RWPE2 (cell line): ENCODE measurements around the gene VGLL4.

Experiments
- ATAC-seq: fragments of 200-7000 bp; cut with Tn5 transposase; 3 replicates; pipeline ENCODE4 v1.9.1; 2021; ENCODE audit warnings: low read depth
- DNase-seq: peaks from one replicate; pipeline ENCODE4 v3.0.0-alpha.2; 2020; ENCODE audit warnings: low spot score
- H3K27ac ChIP-seq: fragments of 450-650 bp; 2 replicates; pipeline ENCODE4 v1.5.1; 2017; ENCODE audit warnings: mild to moderate bottlenecking; ENCODE audit not compliant: poor library complexity, severe bottlenecking
- H3K27me3 ChIP-seq: fragments of 250-450 bp; sonication (Bioruptor Pico); 2 replicates; pipeline ENCODE4 v1.5.1; 2021; ENCODE audit warnings: mild to moderate bottlenecking, moderate library complexity; ENCODE audit not compliant: insufficient read depth, poor library complexity, severe bottlenecking
- H3K36me3 ChIP-seq: fragments of 250-450 bp; sonication (Bioruptor Pico); 2 replicates; pipeline ENCODE4 v1.5.1; 2020; ENCODE audit warnings: low read depth, mild to moderate bottlenecking, moderate library complexity
- H3K4me1 ChIP-seq: fragments of 250-450 bp; sonication (Bioruptor Pico); 2 replicates; pipeline ENCODE4 v1.5.1; 2021; ENCODE audit warnings: mild to moderate bottlenecking, moderate library complexity; ENCODE audit not compliant: insufficient read depth, poor library complexity, severe bottlenecking
- H3K4me3 ChIP-seq: fragments of 250-450 bp; sonication (Bioruptor Pico); 2 replicates; pipeline ENCODE4 v1.5.1; 2021; ENCODE audit warnings: mild to moderate bottlenecking, moderate library complexity; ENCODE audit not compliant: severe bottlenecking
- H3K9me3 ChIP-seq: fragments of 250-450 bp; sonication (Bioruptor Pico); 2 replicates; pipeline ENCODE4 v1.5.1; 2021; ENCODE audit warnings: mild to moderate bottlenecking, moderate library complexity; ENCODE audit not compliant: severe bottlenecking
- CTCF ChIP-seq: fragments of 450-650 bp; IDR thresholded peaks from one replicate; pipeline ENCODE4 v1.5.1; 2017; ENCODE audit warnings: mild to moderate bottlenecking, moderate library complexity; ENCODE audit not compliant: poor library complexity, severe bottlenecking

VGLL4 gene

GRCh38 chr3:11654166-11654565 lies 10.5 kb upstream of the VGLL4 start:
- Histone ChIP-seq H3K4me3 (no peak overlapping the region), H3K27me3 (no peaks in the 10 kb centered on the region), H3K4me1 (no peaks in the 10 kb centered on the region), H3K9me3 (no peaks in the 10 kb centered on the region), H3K36me3 (no peaks in the 10 kb centered on the region), H3K27ac (no peak overlapping the region)
- DNase-seq, result no peak
- no peak for ATAC-seq
- no peak for TF ChIP-seq CTCF

GRCh38 chr3:11653298-11654055 lies 9.8 kb upstream of the VGLL4 start:
- ATAC-seq, result no peak
- Histone ChIP-seq H3K4me1 (no peaks in the 10 kb centered on the region), H3K4me3 (no peak overlapping the region), H3K27me3 (no peaks in the 10 kb centered on the region), H3K36me3 (no peaks in the 10 kb centered on the region), H3K27ac (no peak overlapping the region), H3K9me3 (no peaks in the 10 kb centered on the region)
- TF ChIP-seq CTCF, result no peak
- DNase-seq, result no peak

- ATAC-seq (no peak), DNase-seq (no peak)
- Histone ChIP-seq H3K36me3 (no peaks in the 10 kb centered on the region), H3K9me3 (no peaks in the 10 kb centered on the region), H3K27ac (no peak overlapping the region), H3K27me3 (no peaks in the 10 kb centered on the region), H3K4me3 (no peak overlapping the region), H3K4me1 (no peaks in the 10 kb centered on the region)
- TF ChIP-seq CTCF, result peak; percentile 72
These were observed 8.2 kb upstream of the VGLL4 start for GRCh38 chr3:11651900-11652299.

GRCh38 chr3:11651477-11651876 lies 7.8 kb upstream of the VGLL4 start:
- H3K4me3 ChIP-seq, result no peak overlapping the region
- no peaks in the 10 kb centered on the region for H3K4me1 ChIP-seq
- DNase-seq, result no peak
- no peaks in the 10 kb centered on the region for H3K27me3 ChIP-seq
- H3K36me3 ChIP-seq, result no peaks in the 10 kb centered on the region
- H3K27ac ChIP-seq, result no peak overlapping the region
- H3K9me3 ChIP-seq, result no peaks in the 10 kb centered on the region
- no peak for TF ChIP-seq CTCF
- ATAC-seq, result no peak

- H3K27me3 ChIP-seq, result no peaks in the 10 kb centered on the region
- TF ChIP-seq CTCF, result no peak
- H3K27ac ChIP-seq, result no peak overlapping the region
- no peak overlapping the region for H3K4me3 ChIP-seq
- H3K4me1 ChIP-seq, result no peaks in the 10 kb centered on the region
- no peaks in the 10 kb centered on the region for H3K9me3 ChIP-seq
- no peaks in the 10 kb centered on the region for H3K36me3 ChIP-seq
- no peak for DNase-seq
- ATAC-seq, result no peak
These were observed 6.7 kb upstream of the VGLL4 start for GRCh38 chr3:11650391-11650790.
